Adrenal gland (tissue), 12 donors: ENCODE results near the gene ZNF436. TPM values are rescaled to one million over a fixed set of nuclear protein-coding genes. Genes with fewer than 3 reads are reported as not detected.
"Not testable (repeated sequence)": the region's sequence is repeated elsewhere in the genome, so short reads cannot be mapped to it uniquely, and the experiment has no call there.

Experiments used
- DNase-seq, 7 donors: peaks; one replicate each; pipeline ENCODE4 v3.0.0-alpha.2; 2019 to 2020
- H3K27ac ChIP-seq, 5 donors: fragments of 200-600 bp; sonication (generic) in 4 of 5; 1 replicate in 3 of 5; 2 replicates in 2 of 5; pipeline versions ENCODE4 v1.5.1 to v1.8.0; 2016 to 2020; ENCODE audit warnings: mild to moderate bottlenecking in 1 of 5
- H3K27me3 ChIP-seq: fragments of 200-600 bp; 2 replicates; pipeline ENCODE4 v1.8.0; 2021
- H3K36me3 ChIP-seq, 2 donors: fragments of 200-600 bp; replicated peaks in 1 of 2; 1 replicate in 1 of 2; 2 replicates in 1 of 2; pipeline versions ENCODE4 v1.5.1 to v1.8.0; 2018 to 2022
- H3K4me1 ChIP-seq, 2 donors: fragments of 200-600 bp; replicated peaks in 1 of 2; 1 replicate in 1 of 2; 2 replicates in 1 of 2; pipeline versions ENCODE4 v1.5.1 to v1.8.0; 2018 to 2021
- H3K4me3 ChIP-seq, 4 donors: fragments of 200-600 bp; sonication (generic) in 3 of 4; one replicate each; pipeline ENCODE4 v1.5.1; 2016 to 2018
- H3K9me3 ChIP-seq, 3 donors: fragments of 200-600 bp; sonication (generic) in 1 of 3; replicated peaks in 1 of 3; 1 replicate in 2 of 3; 2 replicates in 1 of 3; pipeline versions ENCODE4 v1.5.1 to v1.8.0; 2016 to 2021
- CTCF ChIP-seq, 6 experiments: fragments of 450-650 bp in 4 of 6; fragments of 200-600 bp in 2 of 6; sonication (generic) in 1 of 6; IDR thresholded peaks; 1 replicate in 5 of 6; 2 replicates in 1 of 6; pipeline versions ENCODE4 v1.5.1 to v1.8.0; 2016 to 2021; ENCODE audit warnings: antibody characterized with exemption in 6 of 6, mild to moderate bottlenecking in 2 of 6, moderate library complexity in 1 of 6
- POLR2A ChIP-seq, 2 donors: fragments of 450-650 bp; IDR thresholded peaks; one replicate each; pipeline ENCODE4 v1.6.1; 2017; ENCODE audit warnings: antibody characterized with exemption in 2 of 2, mild to moderate bottlenecking in 2 of 2, moderate library complexity in 1 of 2
- WGBS, 4 donors: extraction: QIAGEN DNeasy Blood & Tissue Kit in 2 of 4; methylation state at CpG; one replicate each; pipeline versions ENCODE4 v1.1.5 to v1.1.7; 2013 to 2017; 5-methylcytosine and 5-hydroxymethylcytosine counted together
- intact Hi-C, 2 donors: fragments of 100-400 bp; cut with DNase I; formaldehyde crosslinking; loops; one replicate each; pipeline versions ENCODE4 v1.14.1 to v1.15.0; 2022 to 2023
- polyA plus RNA-seq, 3 donors: library from polyadenylated mRNA; stranded (reverse); fragments of 200-250 nt in 2 of 3; fragments of 350-450 nt in 1 of 3; fragmentation: Illumina TruSeq in 1 of 3; extraction: RNeasy Lipid Tissue Mini Kit (QIAGEN cat#74804) in 1 of 3; gene quantifications; one replicate each; pipeline ENCODE4 v1.2.3, GENCODE V29; 2013 to 2014
- total RNA-seq, 9 donors: library from RNA; depleted of rRNA in 4 of 9; stranded (reverse); fragments of >200 nt in 4 of 9; fragments of 120-200 nt in 1 of 9; fragmentation: NEBNext Ultra II Directional in 1 of 9; extraction: Animal tissue kit (Norgen Biotek cat#: 25700) in 1 of 9; gene quantifications; one replicate each; pipeline versions ENCODE4 v1.1.0 to v1.2.4, GENCODE V29; 2013 to 2023
- donor health status: healthy with polysubstance abuse.
- donor health status: Bipolar disorder and iron deficiency.
- donor health status: DM: yes; HTN: yes; CAD: no.
- donor health status: DM: no; HTN: no; CAD: no.
- donor health status: DM: no; HTN: no; CAD: no.
- donor health status: DM: yes; HTN: yes; CAD: no.

The ZNF436 gene
- total and polyA plus RNA-seq, 12 donors = 7.8 to 43.7 (median 20.2) TPM

GRCh38 chr1:23330846-23331245, 38.8 kb downstream of the ZNF436 start:
- no peak for TF ChIP-seq CTCF (IDR thresholded peaks at IDR 0.05)
- no peak for TF ChIP-seq POLR2A (IDR thresholded peaks at IDR 0.05)
- Histone ChIP-seq H3K36me3 (peaks cover 0 to 90% of the 10 kb centered on the region in 2 donors), H3K27ac (peak overlapping the region in 1 of 5 donors; percentile 31), H3K9me3 (no peaks in the 10 kb centered on the region), H3K4me3 (no peak overlapping the region), H3K27me3 (no peaks in the 10 kb centered on the region), H3K4me1 (peaks cover 0 to 24% of the 10 kb centered on the region in 2 donors)
- intact Hi-C loops = loop anchor here in 1 of 2 donors (10.0 kb wide), 1 partner anchor 74 kb away; no protein-coding TSS in a partner anchor
- 81 to 100% (median 93%) methylated on average over 1 of the region's 1 CpG for WGBS, 4 donors
- no peak for DNase-seq

- Histone ChIP-seq H3K4me1 (peaks cover 0 to 27% of the 10 kb centered on the region in 2 donors), H3K4me3 (no peak overlapping the region), H3K27me3 (no peaks in the 10 kb centered on the region), H3K27ac (no peak overlapping the region), H3K36me3 (peaks cover 0 to 73% of the 10 kb centered on the region in 2 donors), H3K9me3 (no peaks in the 10 kb centered on the region)
- 80 to 94% (median 86%) methylated on average over 2 of the region's 2 CpGs for WGBS, 4 donors
- no peak for DNase-seq
- TF ChIP-seq CTCF (IDR thresholded peaks at IDR 0.05) = no peak
- TF ChIP-seq POLR2A (IDR thresholded peaks at IDR 0.05) = no peak
- intact Hi-C loops = no loop called here
Measured at GRCh38 chr1:23325393-23325792, 44.2 kb downstream of the ZNF436 start.

- Histone ChIP-seq H3K36me3 (peaks cover 0 to 71% of the 10 kb centered on the region in 2 donors), H3K27me3 (no peaks in the 10 kb centered on the region), H3K4me3 (no peak overlapping the region), H3K9me3 (no peaks in the 10 kb centered on the region), H3K27ac (no peak overlapping the region), H3K4me1 (peaks cover 0 to 12% of the 10 kb centered on the region in 2 donors)
- intact Hi-C loops = no loop called here
- DNase-seq = no peak
- TF ChIP-seq CTCF (IDR thresholded peaks at IDR 0.05) (no peak), POLR2A (IDR thresholded peaks at IDR 0.05) (no peak)
- WGBS, 4 donors = 33 to 56% (median 39%) methylated on average over 1 of the region's 1 CpG
Measured at GRCh38 chr1:23322770-23323169, 46.9 kb downstream of the ZNF436 start.

GRCh38 chr1:23310280-23310679, 59.4 kb downstream of the ZNF436 start:
- H3K27me3 ChIP-seq, H3K9me3 ChIP-seq, H3K4me1 ChIP-seq, intact Hi-C loops, H3K4me3 ChIP-seq, H3K27ac ChIP-seq, DNase-seq: not testable (repeated sequence)
- 88 to 96% (median 95%) methylated on average over 7 of the region's 7 CpGs for WGBS, 4 donors
- peaks cover 0 to 35% of the 10 kb centered on the region in 2 donors for H3K36me3 ChIP-seq

Other genes with a start within 250 kb of the ZNF436 start
- gene LUZP1, start 201.0 kb downstream of the ZNF436 start, total RNA-seq = 10 to 100 TPM; 16.2 to 65.3 (median 29.5) TPM
- gene LUZP1, start 201.0 kb downstream of the ZNF436 start, polyA plus RNA-seq = 10 to 100 TPM in 1 of 3 donors, 1 to 10 TPM in 2; 7.1 to 25.8 (median 9.7) TPM
- under 1 TPM in 1 of 9 donors, not detected in 8; 0.06 TPM for gene HTR1D, start 152.3 kb downstream of the ZNF436 start, total RNA-seq
- under 1 TPM in 1 of 3 donors, not detected in 2; 0.03 TPM for gene HTR1D, start 152.3 kb downstream of the ZNF436 start, polyA plus RNA-seq
- gene HNRNPR, start 25.6 kb downstream of the ZNF436 start, total RNA-seq = 100 to 1,000 TPM in 4 of 9 donors, 10 to 100 TPM in 5; 36.5 to 141 (median 96.3) TPM
- 100 to 1,000 TPM in 1 of 3 donors, 10 to 100 TPM in 2; 51.7 to 190 (median 83.1) TPM for gene HNRNPR, start 25.6 kb downstream of the ZNF436 start, polyA plus RNA-seq
- 100 to 1,000 TPM in 6 of 9 donors, 10 to 100 TPM in 3; 23.6 to 171 (median 122) TPM for gene TCEA3, start 54.9 kb upstream of the ZNF436 start, total RNA-seq
- gene TCEA3, start 54.9 kb upstream of the ZNF436 start, polyA plus RNA-seq = 100 to 1,000 TPM in 2 of 3 donors, 10 to 100 TPM in 1; 51.8 to 132 (median 102) TPM
- gene ASAP3, start 114.3 kb upstream of the ZNF436 start, total RNA-seq = 100 to 1,000 TPM in 2 of 9 donors, 10 to 100 TPM in 7; 47.6 to 122 (median 77.3) TPM
- 100 to 1,000 TPM in 1 of 3 donors, 10 to 100 TPM in 2; 22.4 to 117 (median 81.0) TPM for gene ASAP3, start 114.3 kb upstream of the ZNF436 start, polyA plus RNA-seq
- 1 to 10 TPM in 1 of 9 donors, under 1 TPM in 7, not detected in 1; 0.12 to 3.7 (median 0.48) TPM for gene E2F2, start 161.4 kb upstream of the ZNF436 start, total RNA-seq
- under 1 TPM; 0.07 to 0.35 (median 0.16) TPM for gene E2F2, start 161.4 kb upstream of the ZNF436 start, polyA plus RNA-seq
- gene ID3, start 189.7 kb upstream of the ZNF436 start, total RNA-seq = 100 to 1,000 TPM in 5 of 9 donors, 10 to 100 TPM in 4; 55.3 to 213 (median 103) TPM
- gene ID3, start 189.7 kb upstream of the ZNF436 start, polyA plus RNA-seq = 100 to 1,000 TPM in 2 of 3 donors, 10 to 100 TPM in 1; 28.8 to 133 (median 114) TPM